NCI-H524 (cell line): Measurements from ENCODE around the gene JAZF1.

ENCODE experiments used
- DNase-seq, 2 experiments: peaks; one replicate each; lab custom pipeline; 2025; lab: John Stamatoyannopoulos, UW

Gene JAZF1

DNA sequence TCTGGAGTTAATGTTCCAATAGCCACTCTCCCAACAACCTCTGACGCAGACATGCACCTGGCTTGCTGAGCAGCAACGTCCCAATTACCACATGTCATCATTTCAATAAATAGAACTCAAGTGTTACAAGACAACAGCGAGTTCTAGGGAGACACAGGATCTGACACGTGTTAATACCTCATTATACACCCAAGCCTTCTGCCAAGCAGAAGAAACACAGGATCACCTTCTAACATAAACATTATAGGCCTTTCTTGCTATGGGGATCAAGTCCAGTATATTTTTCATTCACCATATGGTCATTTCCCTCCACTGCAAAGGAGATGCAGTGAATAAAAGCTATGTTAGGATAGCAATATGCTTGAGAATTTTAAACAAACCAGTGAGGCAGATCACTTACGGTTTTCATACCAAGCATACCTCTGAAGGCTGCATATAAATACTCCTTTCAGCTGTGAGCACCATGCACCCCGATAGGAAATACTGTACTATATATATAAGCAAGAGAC, 74.2 kb downstream of the JAZF1 start:
- peak in 1 of 2 experiments; percentile 88 for DNase-seq

DNA sequence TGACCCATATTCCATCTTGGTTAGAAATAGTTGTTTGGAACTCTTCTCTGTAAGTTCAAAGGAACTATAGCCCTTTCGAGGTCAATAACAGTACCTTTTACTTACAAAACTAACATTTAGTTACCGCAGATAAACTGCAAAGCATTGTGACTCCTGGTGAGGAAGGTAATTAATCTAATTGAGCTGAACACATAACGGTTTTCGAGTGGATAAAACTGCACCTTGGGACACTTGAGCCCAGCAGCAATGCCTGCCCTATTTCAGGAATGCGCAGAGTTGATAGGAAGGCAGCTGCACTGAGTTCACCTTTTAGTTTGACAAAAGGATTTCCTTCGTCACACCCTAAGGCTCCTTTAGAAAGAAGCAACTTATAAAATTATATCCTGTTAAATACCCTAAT, 75.4 kb downstream of the JAZF1 start:
- DNase-seq = no peak

DNA sequence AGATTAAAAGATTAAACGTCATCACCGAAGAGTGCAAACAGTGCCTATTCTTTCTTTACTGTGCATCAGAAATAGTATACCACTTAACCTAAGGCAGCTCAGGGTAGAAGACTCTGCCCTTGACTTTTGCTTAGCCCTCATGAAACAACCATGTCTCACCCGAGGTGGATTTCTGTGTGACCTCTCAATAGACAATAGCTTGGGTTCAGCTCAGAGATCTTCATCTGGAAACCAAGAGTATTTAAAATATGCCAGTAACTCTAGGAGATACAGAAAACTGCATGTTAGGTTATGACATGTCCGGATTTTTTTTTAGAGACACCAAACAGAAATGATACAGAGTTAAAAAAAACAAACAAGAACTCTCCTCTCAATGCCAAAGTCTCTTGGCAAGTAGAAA, 75.8 kb downstream of the JAZF1 start:
- DNase-seq = peak in 1 of 2 experiments; percentile 22

DNA sequence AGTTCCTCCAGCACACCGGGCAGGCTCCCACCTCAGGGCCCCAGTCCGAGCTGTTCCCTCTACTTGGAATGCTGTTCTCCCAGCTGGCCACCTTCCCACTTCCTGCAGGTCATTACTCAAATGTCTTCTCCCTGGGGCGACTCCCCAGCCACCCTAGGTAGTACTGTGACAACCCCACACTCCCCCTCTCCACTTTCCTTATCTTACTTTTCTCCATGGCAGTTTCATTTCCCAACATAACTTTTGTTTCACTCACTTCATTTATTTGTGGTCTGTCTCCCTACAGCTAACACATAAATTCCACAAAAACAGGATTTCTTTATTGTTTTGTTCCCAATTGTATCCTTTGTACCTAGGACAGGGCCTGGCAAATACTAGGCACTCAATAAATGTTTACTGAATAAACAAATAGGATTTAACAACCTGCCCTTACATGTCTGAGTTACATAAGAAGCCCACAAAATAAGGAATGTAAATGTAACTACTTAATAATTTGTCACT, 76.5 kb downstream of the JAZF1 start:
- no peak for DNase-seq

GRCh38 chr7:28102797-28103196, 77.8 kb downstream of the JAZF1 start:
- no peak for DNase-seq

DNA sequence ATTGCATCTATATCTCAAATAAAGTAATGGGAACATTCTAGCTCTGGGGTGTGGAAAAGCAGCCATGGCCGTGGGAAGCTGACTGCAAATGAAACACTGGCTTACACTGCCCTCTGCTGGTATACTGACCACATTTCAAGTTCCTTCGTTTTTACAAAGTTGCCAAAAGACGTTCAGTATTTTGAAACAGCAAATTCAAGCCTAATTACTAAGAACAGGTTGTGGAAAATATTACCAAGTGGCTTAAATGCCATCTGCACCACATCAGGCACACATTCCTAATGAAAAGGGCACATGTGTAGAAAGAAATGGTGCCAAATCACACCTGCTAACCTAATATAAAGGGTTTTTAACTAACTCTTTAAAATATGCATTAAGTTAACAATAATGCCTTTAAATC, 83.9 kb downstream of the JAZF1 start:
- peak in 1 of 2 experiments; percentile 60 for DNase-seq

GRCh38 chr7:28095231-28095630, 85.4 kb downstream of the JAZF1 start:
- DNase-seq = no peak

- DNase-seq = peak; percentile 69 to 74
Measured at GRCh38 chr7:28093623-28094232, 86.9 kb downstream of the JAZF1 start.

- no peak for DNase-seq
Measured at GRCh38 chr7:28091190-28091589, 89.4 kb downstream of the JAZF1 start.

DNA sequence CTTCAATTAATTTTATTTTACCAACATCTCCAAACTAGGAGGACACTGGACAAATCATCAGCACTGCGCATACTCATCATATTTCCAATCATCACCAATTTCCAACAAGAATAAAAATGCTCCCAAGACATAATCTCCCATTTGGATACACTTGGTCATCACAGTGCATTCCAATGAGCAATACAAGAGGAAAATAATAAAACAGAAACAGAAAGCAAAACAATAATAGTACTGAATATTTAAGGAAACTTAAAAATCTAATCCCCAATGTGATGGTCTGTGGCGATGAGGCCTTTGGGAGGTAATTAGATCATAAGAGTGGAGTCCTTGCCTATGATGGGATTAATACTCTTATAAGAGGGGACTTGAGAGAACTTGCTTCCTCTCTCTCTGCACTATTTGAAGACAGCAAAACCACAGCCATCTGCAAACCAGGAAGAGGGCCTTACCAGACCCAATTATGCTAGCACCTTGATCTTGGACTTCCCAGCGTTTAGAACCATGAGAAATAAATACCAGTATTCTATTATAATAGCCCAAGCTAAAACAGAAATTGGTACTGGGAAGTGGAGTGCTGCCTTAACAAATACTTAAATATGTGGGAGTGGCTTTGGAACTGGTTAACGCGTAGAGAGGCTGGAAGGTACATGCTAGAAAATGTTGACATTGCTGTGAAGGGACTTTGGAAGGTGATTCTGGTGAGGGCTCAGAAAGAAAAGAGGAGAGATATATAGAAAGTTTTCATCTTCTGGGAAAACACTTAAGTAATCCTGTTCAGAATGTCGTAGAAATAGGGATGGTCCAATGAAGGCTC, 91.5 kb downstream of the JAZF1 start:
- DNase-seq = peak in 1 of 2 experiments; percentile 38

GRCh38 chr7:28088032-28088431, 92.6 kb downstream of the JAZF1 start:
- no peak for DNase-seq

DNA sequence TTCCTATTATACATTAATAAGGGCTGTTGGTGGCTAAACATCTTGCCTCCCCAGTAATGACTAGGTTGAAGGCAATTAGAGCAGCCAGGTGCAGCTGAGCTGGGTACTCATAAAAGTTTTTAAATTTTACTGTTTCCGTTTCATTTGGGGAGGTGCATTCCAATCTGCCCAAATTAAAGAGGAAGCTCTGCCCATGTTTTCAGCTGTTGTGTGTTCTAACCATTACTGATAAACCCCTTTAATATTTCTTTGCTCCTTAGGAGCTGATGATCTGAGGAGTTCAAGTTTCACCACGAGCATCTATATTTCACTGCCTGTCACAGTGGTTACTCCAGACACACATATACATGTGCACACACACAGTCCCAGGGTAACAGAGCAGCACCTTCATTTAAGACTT, 94.4 kb downstream of the JAZF1 start:
- DNase-seq = no peak

- DNase-seq = no peak
Measured at GRCh38 chr7:28083998-28084985, 96.3 kb downstream of the JAZF1 start.

DNA sequence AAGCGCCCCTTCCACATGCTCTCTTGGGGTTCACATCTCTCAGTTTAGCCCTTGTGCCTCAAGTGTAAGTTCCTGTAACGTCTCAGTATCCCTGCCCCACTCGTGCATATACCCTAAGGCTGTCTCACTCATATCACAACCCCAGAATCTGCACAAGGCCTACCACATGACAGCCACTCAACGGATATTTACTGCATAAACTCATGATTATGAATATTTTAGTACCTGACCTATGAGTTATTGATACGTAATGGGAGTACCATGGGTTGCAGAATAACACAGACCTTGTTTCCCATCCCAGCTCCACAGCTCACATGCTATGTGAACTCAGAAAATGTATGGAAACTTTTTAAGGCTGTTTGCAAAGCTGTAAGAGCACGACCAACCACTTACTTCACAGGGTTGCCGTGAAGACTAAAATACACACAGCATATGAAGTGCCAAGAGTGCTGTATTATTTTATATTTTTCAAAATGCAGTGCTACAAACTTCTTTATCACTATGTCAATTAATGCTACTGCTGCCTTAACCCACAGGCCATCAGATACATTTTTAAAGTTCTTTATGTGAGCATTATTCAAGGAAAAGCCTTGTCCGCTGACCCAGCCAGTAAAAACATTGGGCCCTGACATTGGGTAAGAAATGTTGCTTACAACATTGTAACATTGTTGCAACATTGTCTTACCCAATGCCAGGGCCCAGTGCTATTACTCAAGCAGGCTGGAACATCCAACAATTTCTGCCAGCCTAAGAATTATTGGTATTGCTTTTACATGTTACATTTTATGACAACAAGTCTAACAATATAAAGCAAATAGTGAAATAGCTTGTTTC, 97.2 kb downstream of the JAZF1 start:
- no peak for DNase-seq

DNA sequence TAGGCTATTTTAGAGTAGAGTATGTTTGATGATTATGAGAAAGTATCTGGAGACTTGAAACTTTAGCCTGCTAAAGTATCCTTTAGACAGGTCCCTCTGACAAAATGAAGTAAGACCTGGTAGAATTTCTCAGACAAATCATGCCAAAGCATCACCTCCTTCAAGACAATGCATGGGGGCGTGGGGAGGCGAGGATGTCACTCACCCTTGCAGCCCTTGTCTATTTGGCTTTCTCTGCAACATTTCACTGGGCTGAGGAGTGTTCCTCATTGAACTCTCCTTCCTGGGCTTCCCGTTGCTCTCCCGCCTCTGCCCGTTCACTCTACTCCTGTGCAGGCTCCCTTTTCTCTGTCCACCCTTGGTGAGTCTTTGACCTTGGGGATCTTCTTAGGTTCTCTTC, 98.5 kb downstream of the JAZF1 start:
- DNase-seq = no peak

DNA sequence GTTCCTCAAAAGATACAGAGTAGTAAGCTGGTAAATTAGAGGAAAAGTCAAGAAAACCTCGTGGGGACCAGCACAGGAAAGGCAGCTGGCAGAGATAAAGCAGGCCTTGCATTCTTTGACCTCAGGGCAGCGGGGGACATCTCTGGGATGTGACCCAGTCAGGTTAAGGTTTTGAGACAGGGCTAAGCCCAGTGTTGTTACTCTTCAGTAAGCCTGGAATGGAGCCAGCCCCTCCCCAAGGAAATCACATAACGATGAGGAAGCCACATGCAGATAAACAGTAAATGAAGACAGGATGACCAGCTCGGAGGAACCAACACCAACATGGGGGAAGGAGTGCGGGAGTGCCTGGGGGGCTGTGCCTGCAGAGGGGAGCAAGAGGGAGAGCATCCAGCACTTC, 99.6 kb downstream of the JAZF1 start:
- DNase-seq = no peak

DNA sequence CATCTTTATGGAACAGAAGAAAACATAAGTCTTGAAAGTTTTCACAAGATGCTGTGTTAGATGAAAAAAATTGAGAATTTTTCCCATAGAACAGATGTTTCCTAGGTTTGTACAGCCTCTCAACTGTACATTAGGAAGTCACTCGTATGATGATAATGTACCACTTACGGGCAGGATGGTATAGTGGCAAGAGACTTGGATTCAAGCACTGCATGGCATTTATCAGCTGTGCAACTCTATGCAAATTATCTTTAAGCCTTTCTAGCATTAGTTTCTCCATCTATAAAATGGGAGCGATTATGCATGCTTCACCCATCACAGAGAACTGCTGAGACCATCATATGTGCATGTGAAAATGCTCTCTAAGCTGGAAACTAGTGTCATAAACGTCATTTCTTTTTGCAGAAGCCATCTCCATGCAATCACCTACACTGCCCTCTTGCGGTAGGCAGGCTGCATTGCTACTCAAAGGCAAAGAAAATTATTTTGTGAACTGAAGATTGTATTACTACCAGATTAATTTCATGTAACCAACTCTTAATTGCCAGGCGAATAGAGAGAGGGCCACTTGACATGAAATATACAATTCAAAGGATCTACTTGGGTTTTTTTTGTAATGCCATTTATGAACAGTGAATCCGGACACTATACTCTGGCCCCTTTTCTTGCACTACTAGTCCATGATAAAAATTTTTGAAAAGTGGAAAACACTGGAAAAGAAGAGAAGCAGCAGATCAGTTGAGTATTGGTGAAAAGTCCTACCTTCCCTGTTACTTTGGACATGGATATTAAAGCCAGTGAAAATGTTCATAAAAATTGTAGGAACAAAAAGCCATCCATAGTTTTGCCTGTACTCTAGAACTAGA, 102.3 kb downstream of the JAZF1 start:
- DNase-seq = peak; percentile 10 to 41

DNA sequence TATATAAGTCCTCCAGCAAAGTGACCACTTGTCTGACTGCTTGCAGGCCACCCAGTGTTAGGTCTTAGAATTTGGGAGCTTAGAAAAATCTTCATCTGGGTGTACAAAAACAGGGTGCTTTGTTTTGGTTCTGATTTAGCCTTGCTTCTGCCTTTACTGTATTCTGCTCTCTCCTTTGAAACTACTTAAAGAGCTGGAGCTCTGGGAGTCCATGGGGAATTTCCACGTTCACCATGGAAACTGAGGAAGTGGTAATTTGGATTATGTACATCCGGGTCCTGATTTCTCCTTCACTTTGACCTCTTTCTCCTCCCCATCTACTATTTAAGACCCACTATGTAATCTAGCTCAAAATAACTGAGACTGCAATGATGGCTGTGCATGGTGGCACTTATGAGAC, 103.0 kb downstream of the JAZF1 start:
- no peak for DNase-seq

GRCh38 chr7:28076423-28077200, 104.0 kb downstream of the JAZF1 start:
- no peak for DNase-seq
